GM23338 (cell line): ENCODE results near the gene CCNA1. TPM values are rescaled to one million over a fixed set of nuclear protein-coding genes. Genes with fewer than 3 reads are reported as not detected.

Source experiments
- ATAC-seq: fragments of 200-7000 bp; cut with Tn5 transposase; 3 replicates; pipeline ENCODE4 v1.9.1; 2020
- DNase-seq: peaks from one replicate; pipeline ENCODE4 v3.0.0-alpha.2; 2015; ENCODE audit warnings: low spot score
- H2AFZ ChIP-seq: fragments of 200-600 bp; sonication (generic); 2 replicates; pipeline ENCODE4 v1.8.0; 2016; ENCODE audit warnings: antibody characterized with exemption, mild to moderate bottlenecking, moderate library complexity
- H3F3A ChIP-seq: fragments of 200-600 bp; sonication (generic); replicated peaks from 2 replicates; pipeline ENCODE4 v1.8.0; 2017; ENCODE audit warnings: antibody characterized with exemption, mixed run types, low read depth
- H3K27ac ChIP-seq: fragments of 200-600 bp; sonication (generic); 2 replicates; pipeline ENCODE4 v1.6.1; 2016; ENCODE audit warnings: low read depth
- H3K27me3 ChIP-seq: fragments of 200-600 bp; sonication (generic); 2 replicates; pipeline ENCODE4 v1.8.0; 2016; ENCODE audit warnings: mild to moderate bottlenecking, mixed run types, moderate library complexity; ENCODE audit not compliant: insufficient read depth
- H3K36me3 ChIP-seq: fragments of 200-600 bp; sonication (generic); 2 replicates; pipeline ENCODE4 v1.8.0; 2016; ENCODE audit warnings: mild to moderate bottlenecking; ENCODE audit not compliant: insufficient read depth
- H3K4me1 ChIP-seq: fragments of 200-600 bp; sonication (generic); 2 replicates; pipeline ENCODE4 v1.8.0; 2016; ENCODE audit warnings: mild to moderate bottlenecking, moderate library complexity; ENCODE audit not compliant: insufficient read depth
- H3K4me2 ChIP-seq: fragments of 200-600 bp; sonication (generic); 2 replicates; pipeline ENCODE4 v1.7.1; 2017; ENCODE audit warnings: mixed run types
- H3K4me3 ChIP-seq: fragments of 200-600 bp; sonication (generic); 2 replicates; pipeline ENCODE4 v1.6.1; 2016; ENCODE audit warnings: mixed run types
- H3K79me2 ChIP-seq: fragments of 200-600 bp; sonication (generic); replicated peaks from 2 replicates; pipeline ENCODE4 v1.8.0; 2017; ENCODE audit warnings: mild to moderate bottlenecking; ENCODE audit not compliant: insufficient read depth
- H3K9me2 ChIP-seq: fragments of 200-600 bp; sonication (generic); 2 replicates; pipeline ENCODE4 v1.8.0; 2017; ENCODE audit not compliant: insufficient read depth
- H4K20me1 ChIP-seq: fragments of 200-600 bp; sonication (generic); replicated peaks from 2 replicates; pipeline ENCODE4 v1.8.0; 2017; ENCODE audit warnings: mild to moderate bottlenecking; ENCODE audit not compliant: insufficient read depth
- H3K27ac Mint-ChIP-seq: 2 replicates; pipeline ENCODE4 v1.8.0; 2020; ENCODE audit warnings: inconsistent platforms, mild to moderate bottlenecking, moderate library complexity, mixed read lengths
- H3K27me3 Mint-ChIP-seq: 3 replicates; pipeline ENCODE4 v1.8.0; 2022; ENCODE audit warnings: low read depth, mild to moderate bottlenecking, moderate library complexity, mixed read lengths, inconsistent platforms; ENCODE audit not compliant: insufficient read depth, poor library complexity
- H3K36me3 Mint-ChIP-seq: 3 replicates; pipeline ENCODE4 v1.8.0; 2021; ENCODE audit warnings: low read depth, mild to moderate bottlenecking, inconsistent platforms, moderate library complexity, mixed read lengths
- H3K4me1 Mint-ChIP-seq: 3 replicates; pipeline ENCODE4 v1.8.0; 2020; ENCODE audit warnings: mild to moderate bottlenecking, inconsistent platforms, mixed read lengths
- H3K4me3 Mint-ChIP-seq: 3 replicates; pipeline ENCODE4 v1.8.0; 2021; ENCODE audit warnings: moderate library complexity, mild to moderate bottlenecking, inconsistent platforms, mixed read lengths
- H3K9me3 Mint-ChIP-seq: 3 replicates; pipeline ENCODE4 v1.8.0; 2020; ENCODE audit warnings: moderate library complexity, mild to moderate bottlenecking, inconsistent platforms, mixed read lengths
- CREB1 ChIP-seq: fragments of 250-450 bp; sonication (Bioruptor Pico); IDR thresholded peaks from 2 replicates; pipeline ENCODE4 v1.5.0; 2020; ENCODE audit warnings: low read depth, mild to moderate bottlenecking, moderate library complexity
- CTCF ChIP-seq, 2 experiments: fragments of 200-600 bp in 1 of 2; sonication (generic) in 1 of 2; conservative IDR thresholded peaks; 2 replicates each; pipeline versions ENCODE4 v1.5.1 to v1.6.1; 2016 to 2017; ENCODE audit warnings: antibody characterized with exemption in 2 of 2, low read depth in 2 of 2, mild to moderate bottlenecking in 2 of 2, moderate library complexity in 1 of 2
- ETS1 ChIP-seq: IDR thresholded peaks from 2 replicates; pipeline ENCODE4 v1.6.1; 2016; ENCODE audit warnings: antibody characterized with exemption
- EZH2 ChIP-seq: fragments of 200-600 bp; sonication (generic); IDR thresholded peaks from one replicate; pipeline ENCODE4 v1.8.0; 2017; ENCODE audit warnings: antibody characterized with exemption, mild to moderate bottlenecking, low read depth; ENCODE audit not compliant: unreplicated experiment
- EZH2phosphoT487 ChIP-seq: fragments of 200-600 bp; sonication (generic); IDR thresholded peaks from one replicate; pipeline ENCODE4 v1.8.1; 2018; ENCODE audit warnings: antibody characterized with exemption; ENCODE audit not compliant: unreplicated experiment
- JUNB ChIP-seq: IDR thresholded peaks from one replicate; pipeline ENCODE4 v1.6.1; 2016; ENCODE audit warnings: antibody characterized with exemption; ENCODE audit not compliant: unreplicated experiment
- NANOG ChIP-seq: IDR thresholded peaks from 2 replicates; pipeline ENCODE4 v1.6.1; 2016; ENCODE audit warnings: antibody characterized with exemption, borderline replicate concordance
- POLR2AphosphoS5 ChIP-seq: IDR thresholded peaks from 2 replicates; pipeline ENCODE4 v1.6.1; 2016; ENCODE audit warnings: antibody characterized with exemption, low read depth
- REST ChIP-seq: IDR thresholded peaks from one replicate; pipeline ENCODE4 v1.6.1; 2018; ENCODE audit warnings: antibody characterized with exemption; ENCODE audit not compliant: unreplicated experiment
- STAT1 ChIP-seq: IDR thresholded peaks from one replicate; pipeline ENCODE4 v1.6.1; 2016; ENCODE audit warnings: antibody characterized with exemption; ENCODE audit not compliant: unreplicated experiment
- ZNF114 ChIP-seq: fragments of 250-450 bp; sonication (Bioruptor Pico); IDR thresholded peaks from 2 replicates; pipeline ENCODE4 v1.5.0; 2020; ENCODE audit warnings: mild to moderate bottlenecking, moderate library complexity
- ZNF331 ChIP-seq: fragments of 250-450 bp; sonication (Bioruptor Pico); IDR thresholded peaks from 2 replicates; pipeline ENCODE4 v1.5.0; 2020; ENCODE audit warnings: low read depth, mild to moderate bottlenecking, moderate library complexity
- ZNF462 ChIP-seq: fragments of 250-450 bp; sonication (Bioruptor Pico); IDR thresholded peaks from 2 replicates; pipeline ENCODE4 v1.5.0; 2020; ENCODE audit warnings: mild to moderate bottlenecking, moderate library complexity
- polyA plus RNA-seq: library from polyadenylated mRNA; unstranded; fragments of >200 nt; fragmentation: Nextera tagmentation; extraction: Ambion mirVana; gene quantifications from 2 replicates; pipeline ENCODE4 v1.2.1, GENCODE V29; 2016
- total RNA-seq: library from RNA; depleted of rRNA; stranded (reverse); fragments of >200 nt; shearing (Covaris generic); gene quantifications from 2 replicates; pipeline ENCODE4 v1.2.3, GENCODE V29; 2014

The CCNA1 gene
- total and polyA plus RNA-seq, 2 experiments from 2014 or later, result 3.8 to 7.4 TPM

- Mint-ChIP-seq H3K27me3 (no peaks in the 10 kb centered on the region), H3K27ac (no peak overlapping the region)
These were observed 22.7 kb downstream of the CCNA1 start for GRCh38 chr13:36454987-36455386.

More at GRCh38 chr13:36454987-36455386, 22.7 kb downstream of the CCNA1 start:
- Histone ChIP-seq H2AFZ (0 out of 2 replicates have a peak overlapping the region, but pooled peaks have one; percentile 48), H3F3A (no peaks in the 10 kb centered on the region), H3K4me3 (no peak overlapping the region), H3K27me3 (no peaks in the 10 kb centered on the region), H3K4me2 (0 out of 2 replicates have a peak overlapping the region, but pooled peaks have one; percentile 17), H3K27ac (no peak overlapping the region), H4K20me1 (no peaks in the 10 kb centered on the region), H3K36me3 (no peaks in the 10 kb centered on the region), H3K9me2 (no peaks in the 10 kb centered on the region), H3K4me1 (peaks cover 12% of the 10 kb centered on the region), H3K79me2 (no peaks in the 10 kb centered on the region)
- no peak overlapping the region for H3K4me3 Mint-ChIP-seq
- no peaks in the 10 kb centered on the region for H3K36me3 Mint-ChIP-seq
- DNase-seq, result no peak
- ATAC-seq, result no peak
- no peaks in the 10 kb centered on the region for H3K9me3 Mint-ChIP-seq
- no peak for TF ChIP-seq POLR2AphosphoS5
- TF ChIP-seq JUNB, result no peak
- no peak for TF ChIP-seq EZH2phosphoT487
- TF ChIP-seq STAT1, result no peak
- TF ChIP-seq CTCF (conservative IDR thresholded peaks at IDR 0.05; ENCODE audit: low read depth in 2 of 2), result no peak
- no peak for TF ChIP-seq ETS1
- TF ChIP-seq ZNF462, result no peak
- TF ChIP-seq ZNF331 (CRISPR knock-in tag), result no peak
- TF ChIP-seq ZNF114 (CRISPR knock-in tag), result no peak
- no peak for TF ChIP-seq EZH2
- TF ChIP-seq CREB1 (CRISPR knock-in tag), result no peak
- no peak for TF ChIP-seq REST
- TF ChIP-seq NANOG, result no peak
- peaks cover 29% of the 10 kb centered on the region for H3K4me1 Mint-ChIP-seq
